ENCODE results near the gene RAET1E.
A peak's percentile ranks its signal among the peaks of the same experiment; 100 is the strongest.
"Not testable (repeated sequence)": the region's sequence is repeated elsewhere in the genome, so short reads cannot be mapped to it uniquely, and the experiment has no call there.

RAET1E gene

DNA sequence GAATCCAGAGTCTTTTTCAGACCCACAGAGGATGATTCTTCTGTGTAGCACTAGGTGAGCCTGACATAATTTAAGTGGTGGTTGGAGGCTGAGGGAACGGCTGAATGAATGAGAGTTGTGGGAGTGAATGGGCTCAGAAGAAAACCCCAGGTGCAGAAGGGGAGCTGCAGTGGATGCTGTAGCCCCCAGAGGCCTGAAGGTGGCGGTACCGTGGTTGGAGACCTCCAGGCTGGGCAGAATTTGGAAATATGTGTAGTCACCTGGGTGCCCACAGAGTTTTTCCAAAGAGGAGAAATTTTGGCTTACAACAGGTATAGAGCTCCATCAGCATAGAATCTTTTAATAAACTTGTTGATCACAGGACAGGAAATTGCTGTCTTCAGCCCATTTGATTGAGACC, 31.5 kb upstream of the RAET1E start:
- DNase-seq (ENCODE audit: low read depth, low spot score) = no peak

DNA sequence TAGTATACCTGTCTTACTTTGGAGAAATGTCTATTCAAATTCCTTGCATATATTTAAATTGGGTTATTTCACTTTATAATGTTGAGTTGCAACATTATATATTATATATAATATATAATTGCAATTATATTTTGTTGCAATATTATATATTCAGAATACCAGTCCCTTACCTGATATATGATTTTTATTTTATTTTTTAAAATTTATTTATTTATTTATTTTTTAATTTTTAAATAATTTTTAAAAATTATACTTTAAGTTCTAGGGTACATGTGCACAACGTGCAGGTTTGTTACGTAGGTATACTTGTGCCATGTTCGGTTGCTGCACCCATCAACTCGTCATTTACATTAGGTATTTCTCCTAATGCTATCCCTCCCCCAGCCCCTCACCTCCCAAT, 29.1 kb upstream of the RAET1E start:
- DNase-seq (ENCODE audit: low read depth, low spot score) = not testable (repeated sequence)

DNA sequence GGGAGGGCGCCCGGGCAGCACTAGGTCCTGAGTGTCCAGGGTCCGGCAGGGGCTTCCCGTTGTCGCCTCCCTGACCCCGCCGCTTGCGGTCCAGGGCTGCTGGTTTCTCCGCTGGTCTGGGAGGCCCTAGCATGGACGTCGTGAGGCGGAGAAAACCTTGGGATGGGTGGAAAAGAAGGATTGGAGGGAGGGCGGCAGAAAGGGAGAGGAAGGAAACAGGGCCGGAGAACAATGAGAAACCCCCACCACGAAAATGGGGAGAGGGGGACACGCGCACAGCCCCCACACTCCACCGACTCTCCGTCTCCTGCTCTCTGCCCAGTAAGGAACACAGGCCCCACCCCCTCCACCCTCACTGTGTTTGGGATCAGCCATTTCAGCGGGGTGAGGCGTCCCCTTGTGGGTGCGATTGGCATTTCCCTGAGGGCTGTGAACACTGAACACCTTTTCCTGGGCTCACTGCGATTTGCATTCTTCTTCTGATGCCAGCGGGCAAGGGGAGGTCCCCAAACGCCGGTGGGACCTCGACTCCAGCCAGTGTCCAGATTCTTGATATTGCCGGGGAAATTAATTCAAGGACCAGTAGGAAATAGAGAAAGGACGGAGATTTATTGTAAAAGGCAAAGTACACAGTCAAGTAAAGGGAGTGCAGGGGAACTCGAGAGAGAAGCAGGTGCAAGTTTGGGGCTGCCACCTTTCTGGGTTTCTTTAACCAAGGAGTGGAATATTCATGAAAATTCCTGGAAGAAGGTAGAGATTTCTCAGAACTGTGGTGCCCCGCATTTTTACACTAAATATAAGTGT, 28.3 kb upstream of the RAET1E start:
- no peak for DNase-seq (ENCODE audit: low read depth, low spot score)

DNA sequence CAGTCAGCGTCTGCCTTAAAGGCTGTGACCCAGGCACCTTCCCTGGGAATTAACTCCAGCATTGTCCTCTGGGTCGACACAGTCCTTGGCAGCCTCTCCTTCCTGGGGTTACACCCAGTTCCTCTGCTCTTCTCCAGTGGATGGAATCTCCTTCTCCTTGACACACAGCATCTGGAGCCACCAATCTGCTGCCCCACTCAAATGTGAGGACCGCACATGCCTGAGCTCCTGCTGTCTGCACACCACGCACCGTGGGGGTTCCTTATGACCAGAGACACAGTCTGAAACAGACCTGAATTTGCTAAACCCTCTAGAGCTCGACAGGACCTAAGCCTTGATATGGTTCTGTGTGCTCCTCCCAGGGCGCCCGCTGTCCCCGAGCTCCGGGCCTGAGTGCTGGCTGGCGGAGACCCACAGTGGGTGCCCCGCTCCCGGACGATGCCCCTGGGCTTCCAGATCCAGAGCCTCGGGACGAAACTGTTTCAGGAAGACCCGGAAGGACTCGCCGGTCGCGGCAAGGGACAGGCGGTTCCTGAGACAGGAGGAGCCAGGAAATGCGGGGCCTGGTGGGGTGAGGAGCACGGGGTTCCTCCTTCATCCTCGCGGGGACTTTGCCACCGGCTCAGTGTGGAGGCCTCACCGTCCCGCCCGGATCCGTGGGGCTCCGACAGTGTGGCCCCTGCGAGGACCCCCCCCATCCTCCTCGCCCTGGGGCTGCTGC, 27.5 kb upstream of the RAET1E start:
- no peak for DNase-seq (ENCODE audit: low read depth, low spot score)

DNA sequence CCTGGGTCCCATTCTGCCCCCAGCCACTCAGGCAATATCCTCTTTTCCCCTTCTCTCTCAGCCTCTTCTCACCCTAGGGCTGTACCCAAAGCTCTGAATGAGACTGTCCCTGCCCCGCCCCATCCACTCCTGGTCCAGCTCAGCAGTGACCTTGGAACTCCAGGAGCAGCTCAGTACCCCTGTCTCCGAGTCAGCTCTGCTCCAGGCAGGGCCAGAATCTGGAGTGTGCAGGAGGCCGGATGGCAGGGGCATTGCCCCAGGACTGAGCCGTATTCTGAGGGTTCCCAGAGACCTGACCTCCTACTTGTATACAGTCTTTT, 27.0 kb upstream of the RAET1E start:
- no peak for DNase-seq (ENCODE audit: low read depth, low spot score)

DNA sequence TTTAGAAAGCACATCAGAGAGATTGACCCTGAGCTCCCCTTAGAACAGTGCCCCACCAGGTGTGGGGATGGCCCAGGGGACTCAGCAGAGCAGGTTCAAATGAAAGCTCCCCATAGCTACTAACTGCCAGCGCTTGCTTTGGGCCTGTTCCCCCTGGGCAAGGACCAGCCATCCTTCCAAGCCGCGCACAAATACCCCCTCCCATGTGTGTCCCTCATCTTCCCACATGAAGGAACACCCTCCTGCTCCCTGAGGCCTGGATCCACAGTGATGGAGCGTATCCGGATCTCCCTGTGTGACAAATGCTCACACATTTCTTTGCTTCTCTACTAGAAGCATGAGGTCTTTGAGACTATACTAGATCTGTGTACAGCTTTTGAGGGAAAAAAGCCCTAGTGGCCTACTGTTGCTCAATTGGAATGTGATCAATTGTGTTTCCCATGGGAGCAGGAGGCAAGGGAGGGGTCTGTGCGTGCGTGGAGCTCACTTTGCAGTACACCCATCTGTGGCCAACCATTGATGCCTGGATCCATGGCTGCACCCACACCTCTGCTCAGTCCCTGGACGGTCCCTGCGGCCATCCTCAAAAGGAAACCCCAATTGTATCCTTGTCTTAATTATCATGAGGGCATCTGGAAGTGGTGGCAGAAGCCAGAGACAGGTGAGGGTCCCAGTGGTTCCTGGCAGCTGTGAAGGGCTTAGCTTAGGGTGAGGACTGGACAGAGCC, 26.5 kb upstream of the RAET1E start:
- no peak for DNase-seq (ENCODE audit: low read depth, low spot score)

DNA sequence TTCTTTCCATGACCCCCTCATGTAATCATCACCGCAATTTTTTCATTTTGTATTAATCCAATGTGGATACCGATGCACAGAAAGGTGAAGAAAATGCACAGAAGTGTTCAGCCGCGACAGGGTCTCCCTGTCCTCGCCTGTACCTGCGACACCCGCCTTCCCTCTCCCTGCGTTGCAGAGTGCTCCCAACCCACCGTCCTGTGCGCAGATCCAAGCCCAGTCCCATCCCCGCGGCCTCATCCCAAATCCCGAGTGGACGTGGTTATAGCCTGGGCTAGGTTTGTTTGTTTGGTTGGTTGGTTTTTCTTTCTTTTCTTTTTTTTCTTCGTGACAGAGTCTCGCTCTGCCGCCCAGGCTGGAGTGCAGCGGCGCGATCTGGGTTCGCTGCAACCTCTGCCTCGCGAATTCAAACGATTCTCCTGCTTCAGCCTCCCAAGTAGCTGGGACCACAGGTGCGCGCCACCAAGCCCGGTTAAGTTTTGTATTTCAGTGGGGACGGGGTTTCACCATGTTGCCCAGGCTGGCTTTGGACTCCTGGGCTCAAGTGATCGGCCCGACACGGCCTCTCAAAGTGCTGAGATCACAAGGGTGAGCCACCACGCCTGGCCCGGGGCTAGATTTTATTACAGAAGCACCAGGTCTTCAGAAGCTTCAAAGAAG, 25.5 kb upstream of the RAET1E start:
- no peak for DNase-seq (ENCODE audit: low read depth, low spot score)

DNA sequence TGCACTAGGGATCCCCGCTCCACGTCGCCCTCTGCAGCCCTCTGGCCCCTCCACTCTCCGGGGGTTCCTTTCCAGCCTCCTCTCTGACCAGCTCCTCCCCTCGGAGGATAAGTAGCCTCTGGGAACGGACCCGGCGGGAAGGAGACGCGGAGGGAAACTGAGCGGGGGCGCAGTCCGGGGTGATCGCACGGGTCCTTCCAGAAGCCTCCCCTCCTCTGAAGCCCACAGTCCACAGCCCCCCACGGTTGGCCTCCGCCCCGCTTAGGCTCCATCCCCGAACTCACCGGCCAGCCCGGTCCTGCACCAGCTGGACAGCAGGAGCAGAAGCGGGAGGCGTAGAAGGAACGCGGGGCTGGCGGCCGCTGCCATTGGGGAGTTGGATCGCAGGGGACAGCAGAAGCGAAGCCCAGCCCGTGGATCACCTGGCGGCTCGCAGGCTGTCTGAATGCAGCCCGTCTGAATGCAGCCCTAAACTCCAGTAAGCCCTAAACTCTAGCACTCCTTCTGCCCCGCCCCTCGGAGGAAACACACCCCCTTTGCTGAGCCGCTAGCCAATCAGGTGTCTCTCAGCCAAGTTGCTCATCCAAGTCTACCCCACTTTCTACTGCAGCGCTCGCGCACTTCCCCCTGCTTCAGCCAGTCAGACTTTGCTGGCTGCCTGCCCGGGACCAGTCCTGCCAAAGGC, 24.9 kb upstream of the RAET1E start, which contains the start of gene RAET1G:
Gene RAET1G, minus strand, starts transcription at position 480 of the 685 bp plus-strand sequence. Its CDS starts 111 bp downstream, at position 369.
- peak; percentile 88 for DNase-seq (ENCODE audit: low read depth, low spot score)

DNA sequence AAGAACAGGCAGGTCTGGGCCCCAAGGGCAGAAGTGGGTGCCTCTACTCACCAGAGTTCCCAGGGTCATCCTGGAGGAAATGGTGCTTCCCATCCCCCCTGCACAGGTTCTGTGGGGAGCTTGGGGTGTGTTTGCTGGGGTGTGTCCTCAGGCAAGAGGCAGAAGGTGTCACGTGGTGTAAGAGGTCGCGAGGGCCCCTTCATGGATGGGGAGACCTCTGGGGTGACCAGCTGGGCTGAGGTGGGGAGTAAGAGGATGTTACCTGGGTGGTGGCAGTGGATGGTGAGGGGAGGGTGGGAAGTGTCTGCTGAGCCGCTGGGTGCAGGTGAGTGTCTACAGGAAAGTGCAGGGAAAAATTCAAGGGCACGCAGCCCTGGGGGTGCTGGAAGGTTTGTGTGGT, 24.2 kb upstream of the RAET1E start:
- DNase-seq (ENCODE audit: low read depth, low spot score) = not testable (repeated sequence)

DNA sequence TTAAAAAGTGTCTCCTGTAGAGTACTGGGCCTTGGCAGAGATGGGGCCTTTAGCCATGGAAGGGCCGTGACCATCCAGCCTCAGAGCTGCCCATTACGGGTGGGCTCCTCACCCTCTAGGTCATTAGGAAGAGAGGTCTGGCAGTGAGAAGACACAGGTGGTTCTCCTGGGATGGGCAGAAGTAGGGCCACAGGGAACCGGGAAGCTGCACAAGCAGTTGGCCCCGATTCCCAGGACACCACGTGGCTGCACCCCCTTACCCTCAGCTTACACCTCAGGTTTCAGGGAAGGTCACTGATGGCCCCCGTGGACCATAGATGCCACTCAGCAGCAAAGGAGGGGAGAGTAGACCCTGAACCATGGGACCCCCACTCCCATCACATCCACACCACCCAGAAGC, 23.4 kb upstream of the RAET1E start:
- DNase-seq (ENCODE audit: low read depth, low spot score) = no peak

DNA sequence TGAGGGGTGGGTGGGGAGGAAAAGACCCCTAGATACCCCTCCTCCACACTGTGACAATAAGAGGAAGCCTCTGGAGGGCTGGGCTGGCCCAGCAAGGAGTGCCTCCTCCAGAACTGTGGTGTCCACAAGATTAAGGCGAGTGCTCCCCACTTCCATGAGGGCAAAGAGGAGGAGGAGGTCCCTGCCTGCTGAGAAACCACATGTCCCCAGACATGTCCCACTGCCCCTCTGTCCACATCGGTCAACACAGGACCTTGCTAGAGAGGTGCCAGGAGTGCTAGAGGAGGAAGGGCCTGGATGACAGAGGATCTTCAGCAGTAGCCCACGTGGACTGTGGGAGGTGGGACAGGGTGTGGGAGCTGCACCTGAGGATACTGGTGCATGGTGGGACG, 21.9 kb upstream of the RAET1E start:
- no peak for DNase-seq (ENCODE audit: low read depth, low spot score)

DNA sequence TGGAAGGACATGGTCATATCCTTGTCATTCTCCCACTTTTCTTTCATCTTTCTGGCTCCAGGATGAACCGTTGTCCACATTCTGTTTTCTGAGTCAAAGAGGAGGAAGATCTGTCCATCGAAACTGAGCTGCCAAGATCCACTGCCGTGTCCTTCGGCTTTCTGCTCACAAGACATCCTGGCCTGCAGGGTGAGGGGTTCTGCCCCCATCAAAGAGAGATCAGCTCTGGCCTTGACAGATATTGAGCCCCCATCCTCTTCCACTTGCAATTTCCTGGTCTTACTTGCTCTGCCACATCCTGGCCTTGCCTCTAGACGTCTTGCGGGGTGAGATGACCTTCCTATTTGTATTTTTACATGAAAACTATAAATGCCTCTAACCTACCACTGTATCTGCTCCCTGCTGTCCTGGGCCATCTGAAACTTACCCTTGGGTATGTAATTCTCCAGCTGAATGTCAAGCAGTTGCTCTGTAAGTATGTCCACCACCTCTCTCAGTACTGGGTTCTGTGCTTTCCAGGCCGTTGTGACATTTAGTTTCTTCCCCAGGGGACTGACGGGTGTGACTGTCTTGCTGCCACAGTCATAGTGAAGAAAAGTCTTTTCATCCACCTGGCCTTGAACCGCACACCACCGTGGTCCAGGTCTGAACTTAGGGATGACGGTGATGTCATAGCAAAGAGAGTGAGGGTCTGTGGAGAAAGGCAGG, 21.4 kb upstream of the RAET1E start:
- not testable (repeated sequence) for DNase-seq (ENCODE audit: low read depth, low spot score)

DNA sequence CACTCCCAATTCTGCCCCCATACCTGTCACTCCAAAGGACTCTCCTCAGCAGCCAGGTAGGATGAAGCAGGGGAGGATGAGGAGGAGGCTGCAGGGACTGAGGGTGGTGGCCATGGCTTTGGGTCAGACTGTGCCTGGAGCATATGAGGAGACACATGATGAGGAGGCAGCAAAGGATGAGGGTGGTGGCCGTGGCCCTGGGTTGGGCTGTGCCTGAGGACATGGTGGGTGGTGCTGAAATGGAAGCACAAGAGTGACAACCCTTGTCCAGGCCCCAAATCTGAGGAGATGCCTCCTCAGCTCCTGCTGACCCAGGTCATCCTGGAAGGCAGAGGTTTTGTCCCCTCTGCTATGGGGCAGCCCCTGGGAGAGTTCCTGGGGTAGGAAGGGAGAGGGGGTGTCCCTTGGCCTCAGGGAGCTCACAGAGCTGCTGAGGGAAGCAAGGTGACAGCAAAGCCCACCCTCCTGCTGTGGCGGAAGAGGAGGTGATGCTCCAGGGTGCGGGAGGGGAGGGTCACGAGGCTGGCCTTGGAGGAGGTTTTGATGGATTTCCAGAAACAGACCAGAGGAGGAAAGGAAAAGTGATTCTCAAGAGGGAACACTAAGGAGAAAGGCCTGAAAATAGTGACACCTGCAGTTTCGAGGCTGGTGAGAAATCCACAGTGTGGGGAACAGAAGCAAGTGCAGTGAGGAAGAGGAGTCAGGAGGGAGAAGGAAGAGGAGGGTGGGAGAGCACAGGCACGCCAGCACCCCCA, 20.4 kb upstream of the RAET1E start:
- DNase-seq (ENCODE audit: low read depth, low spot score) = no peak

DNA sequence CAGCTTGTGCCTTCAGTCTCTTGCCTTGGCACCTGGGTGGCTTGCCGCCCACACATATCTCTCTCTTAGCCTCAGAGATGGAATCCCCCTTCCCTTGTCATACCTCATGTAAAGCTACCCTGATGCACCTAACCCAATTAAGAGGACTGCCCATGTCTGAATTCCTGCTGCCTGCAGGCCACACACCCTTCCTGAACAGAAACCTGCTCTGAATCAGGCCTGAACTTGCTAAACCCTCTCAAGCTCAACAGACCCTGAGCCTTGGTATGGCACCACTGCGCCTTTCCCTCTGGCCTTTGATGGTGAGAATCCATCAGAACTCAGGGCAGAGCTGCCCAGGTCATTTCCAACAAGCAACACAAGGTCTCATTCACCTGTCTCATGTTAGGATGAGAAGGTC, 19.8 kb upstream of the RAET1E start:
- DNase-seq (ENCODE audit: low read depth, low spot score) = no peak

DNA sequence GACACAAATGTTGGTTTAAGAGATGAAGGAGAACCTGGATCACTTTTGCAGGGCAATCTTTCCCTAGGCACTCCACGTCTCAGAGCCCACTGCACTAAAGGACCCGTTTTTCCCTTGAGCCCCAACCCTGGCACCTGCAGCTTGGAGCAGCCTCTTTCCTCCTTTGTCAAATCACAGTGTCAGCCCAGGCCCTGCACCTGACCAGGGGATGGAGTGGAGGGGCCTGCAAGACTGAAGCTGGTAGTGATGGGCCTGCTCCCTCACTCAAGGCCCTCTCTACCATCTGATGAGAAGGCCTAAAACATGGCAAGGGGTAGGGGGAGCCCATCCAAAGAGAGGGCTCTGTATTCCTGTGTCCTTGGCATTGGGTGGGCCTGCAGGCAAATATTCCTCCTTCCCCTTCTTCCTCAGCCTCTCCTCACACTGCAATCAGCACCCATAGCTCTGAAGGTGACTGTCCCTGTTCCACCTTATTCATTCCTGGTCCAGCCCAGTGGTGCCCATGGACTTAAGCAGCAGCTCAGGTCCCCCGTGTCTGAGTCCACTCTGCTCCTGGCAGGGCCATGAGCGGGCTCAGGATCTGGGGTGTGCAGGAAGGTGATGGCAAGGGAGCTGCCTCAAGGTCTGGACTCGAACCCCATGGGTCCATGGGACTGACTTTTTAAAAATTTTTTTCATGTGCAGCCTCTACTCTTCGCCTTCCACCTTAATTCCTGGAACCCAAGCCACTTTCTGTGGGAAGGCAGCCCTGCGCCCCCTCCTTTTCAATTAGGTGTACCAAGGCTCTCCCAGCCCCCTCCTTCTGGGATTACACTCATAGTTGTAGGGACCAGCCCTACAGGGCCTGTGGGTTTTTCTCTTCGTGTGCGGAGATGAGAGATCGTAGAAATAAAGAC, 18.3 kb upstream of the RAET1E start:
- no peak for DNase-seq (ENCODE audit: low read depth, low spot score)

DNA sequence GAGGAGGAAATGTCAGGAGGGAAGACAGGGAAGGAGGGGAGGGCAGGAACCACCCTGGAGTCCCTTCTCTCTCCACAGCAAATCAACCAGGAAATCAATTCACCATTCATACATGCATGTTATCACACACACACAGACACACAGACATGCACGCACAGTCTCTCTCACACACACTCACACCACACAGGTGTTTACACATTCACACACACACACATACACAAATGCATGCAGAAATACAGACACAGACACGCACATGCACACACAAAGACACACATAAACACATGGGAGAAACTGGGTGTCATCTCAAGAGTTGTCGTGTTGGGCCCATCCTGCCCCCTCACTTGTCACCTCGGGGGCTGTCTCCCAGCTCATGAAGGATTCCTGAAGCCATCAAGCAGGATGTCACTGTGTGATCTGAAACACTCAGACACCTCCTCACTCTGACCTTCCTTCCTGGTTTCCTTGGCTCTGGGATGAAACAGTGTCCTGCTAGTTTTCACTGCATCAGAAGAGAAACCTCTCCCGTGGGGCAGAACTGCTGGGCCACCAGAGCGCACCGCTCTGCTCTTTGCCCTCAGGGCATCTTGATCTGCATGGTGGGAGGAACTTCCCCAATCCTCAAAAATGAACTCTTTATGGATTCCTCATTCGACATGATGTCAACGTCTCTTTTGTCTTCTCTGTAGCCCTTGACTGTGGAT, 15.8 kb upstream of the RAET1E start:
- DNase-seq (ENCODE audit: low read depth, low spot score) = no peak

DNA sequence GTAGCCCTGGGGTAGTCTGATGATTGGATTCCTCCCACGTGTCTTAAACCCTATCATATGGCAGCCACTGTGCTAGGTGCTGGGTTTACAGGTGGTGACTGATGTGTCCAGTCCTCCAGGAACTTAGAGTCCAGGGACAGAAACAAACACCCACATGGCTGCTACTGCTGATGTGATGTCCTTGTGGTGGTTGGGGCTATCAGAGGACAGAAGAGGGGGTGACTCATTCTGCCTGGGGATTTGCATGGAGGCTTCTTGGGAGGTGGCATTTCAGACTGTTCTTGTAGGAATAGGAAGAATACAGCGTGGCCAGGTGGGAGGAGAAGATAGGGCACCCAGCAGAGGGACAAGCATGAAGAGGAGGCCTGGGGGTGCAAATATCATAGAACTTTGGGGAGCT, 15.2 kb upstream of the RAET1E start:
- DNase-seq (ENCODE audit: low read depth, low spot score) = no peak

DNA sequence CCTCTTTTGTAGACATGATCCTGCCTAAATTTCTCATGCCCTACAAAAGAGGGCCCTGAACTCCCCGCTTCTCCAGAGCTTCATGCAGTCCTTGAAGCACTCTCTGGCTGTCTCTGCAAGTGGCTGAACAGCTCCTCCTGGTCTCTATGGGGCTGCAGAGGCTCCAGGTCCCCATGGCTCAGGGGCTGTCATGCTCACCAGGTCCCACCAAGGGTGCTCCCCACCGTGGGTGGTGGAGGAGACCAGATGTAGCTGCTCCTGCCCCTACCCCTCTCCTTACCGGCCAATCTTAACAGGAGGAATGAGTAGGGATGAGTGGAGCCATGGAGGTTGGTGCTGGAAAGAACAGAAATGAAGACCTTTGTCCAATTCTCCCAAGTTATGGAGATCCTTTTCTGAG, 14.8 kb upstream of the RAET1E start:
- not testable (repeated sequence) for DNase-seq (ENCODE audit: low read depth, low spot score)

Data from iPS DF 19.7 (cell line).